Natural killer cell (primary cell): ENCODE data around the gene SRGN. TPM values are rescaled to one million over a fixed set of nuclear protein-coding genes. Genes with fewer than 3 reads are reported as not detected.

Experiments used
- ATAC-seq, 3 donors: fragments of 150-1000 bp in 2 of 3; fragments of 200-7000 bp in 1 of 3; cut with Tn5 transposase; 1 replicate in 1 of 3; 2 replicates in 2 of 3; pipeline ENCODE4 v1.10.0; 2021; ENCODE audit warnings: mild to moderate bottlenecking in 2 of 3, moderate library complexity in 2 of 3
- DNase-seq, 2 donors: peaks; one replicate each; pipeline versions ENCODE4 v3.0.0 to v3.0.0-alpha.2; 2013 to 2021; ENCODE audit warnings: mixed read lengths in 1 of 2
- H3K27ac ChIP-seq: one replicate; pipeline ENCODE4 v1.5.1; 2013; ENCODE audit warnings: mild to moderate bottlenecking, low read length
- H3K27me3 ChIP-seq: one replicate; pipeline ENCODE4 v1.6.1; 2013; ENCODE audit warnings: low read length; ENCODE audit not compliant: control insufficient read depth, insufficient read depth
- H3K36me3 ChIP-seq: one replicate; pipeline ENCODE4 v1.6.1; 2013; ENCODE audit warnings: low read length; ENCODE audit not compliant: control insufficient read depth, insufficient read depth
- H3K4me1 ChIP-seq: one replicate; pipeline ENCODE4 v1.6.1; 2013; ENCODE audit warnings: low read length; ENCODE audit not compliant: control insufficient read depth, insufficient read depth
- H3K4me3 ChIP-seq: one replicate; pipeline ENCODE4 v1.5.1; 2013; ENCODE audit warnings: low read length
- H3K9me3 ChIP-seq: one replicate; pipeline ENCODE4 v1.6.1; 2013; ENCODE audit warnings: low read length; ENCODE audit not compliant: control insufficient read depth, insufficient read depth
- H3K27ac Mint-ChIP-seq, 2 donors: one replicate each; pipeline ENCODE4 v1.8.0; 2022; ENCODE audit warnings: mild to moderate bottlenecking in 2 of 2, mixed read lengths in 2 of 2, moderate library complexity in 1 of 2
- H3K27me3 Mint-ChIP-seq, 2 donors: one replicate each; pipeline ENCODE4 v1.8.0; 2022; ENCODE audit warnings: low read depth in 2 of 2, mixed read lengths in 2 of 2
- H3K36me3 Mint-ChIP-seq: one replicate; pipeline ENCODE4 v1.8.0; 2022; ENCODE audit warnings: mixed read lengths
- H3K4me1 Mint-ChIP-seq, 2 donors: one replicate each; pipeline ENCODE4 v1.8.0; 2022; ENCODE audit warnings: mixed read lengths in 2 of 2
- H3K4me3 Mint-ChIP-seq: one replicate; pipeline ENCODE4 v1.8.0; 2022; ENCODE audit warnings: mild to moderate bottlenecking, moderate library complexity, mixed read lengths
- H3K9me3 Mint-ChIP-seq, 2 donors: one replicate each; pipeline ENCODE4 v1.8.0; 2022; ENCODE audit warnings: mixed read lengths in 2 of 2
- CTCF ChIP-seq: fragments of 200-600 bp; IDR thresholded peaks from one replicate; pipeline ENCODE4 v1.8.0; 2022; ENCODE audit warnings: antibody characterized with exemption
- WGBS: methylation state at CpG from one replicate; pipeline ENCODE4 v1.1.7; 2013; ENCODE audit warnings: missing lambda C conversion rate; ENCODE audit not compliant: insufficient coverage; 5-methylcytosine and 5-hydroxymethylcytosine counted together
- intact Hi-C: fragments of 100-400 bp; cut with micrococcal nuclease; formaldehyde crosslinking; loops from one replicate; pipeline ENCODE4 v1.14.2; 2022
- total RNA-seq, 4 donors: library from RNA; stranded (reverse); fragments of 120-200 nt in 1 of 4; gene quantifications; one replicate each; pipeline versions ENCODE4 v1.2.3 to v1.2.4, GENCODE V29; 2013 to 2022

The SRGN gene
- total RNA-seq, 3 donors from 2014 or later (not counting 1 experiment from before 2014, with no cell fraction given), result 636 to 954 (median 778) TPM

- H3K36me3 Mint-ChIP-seq, result no peaks in the 10 kb centered on the region
- peaks cover 2 to 6% of the 10 kb centered on the region in 2 donors for H3K4me1 Mint-ChIP-seq
- Histone ChIP-seq H3K4me3 (no peak overlapping the region), H3K27ac (no peak overlapping the region), H3K4me1 (peaks cover 6% of the 10 kb centered on the region), H3K9me3 (no peaks in the 10 kb centered on the region), H3K36me3 (no peaks in the 10 kb centered on the region), H3K27me3 (no peaks in the 10 kb centered on the region)
- H3K4me3 Mint-ChIP-seq, result no peak overlapping the region
- no peaks in the 10 kb centered on the region for H3K27me3 Mint-ChIP-seq
- 67% methylated on average over 2 of the region's 2 CpGs for WGBS
- H3K9me3 Mint-ChIP-seq, result no peaks in the 10 kb centered on the region
- DNase-seq (no peak), ATAC-seq (no peak)
- intact Hi-C loops, result no loop called here
- no peak overlapping the region for H3K27ac Mint-ChIP-seq
- no peak for TF ChIP-seq CTCF
Observed at GRCh38 chr10:69078311-69078710, 9.6 kb upstream of the SRGN start.

GRCh38 chr10:69080226-69080625 is 7.7 kb upstream of the SRGN start:
- no peak overlapping the region for H3K4me3 Mint-ChIP-seq
- Histone ChIP-seq H3K9me3 (no peaks in the 10 kb centered on the region), H3K4me3 (no peak overlapping the region), H3K36me3 (no peaks in the 10 kb centered on the region), H3K4me1 (no peaks in the 10 kb centered on the region), H3K27ac (no peak overlapping the region), H3K27me3 (no peaks in the 10 kb centered on the region)
- H3K36me3 Mint-ChIP-seq, result no peaks in the 10 kb centered on the region
- no peaks in the 10 kb centered on the region for H3K27me3 Mint-ChIP-seq
- no peaks in the 10 kb centered on the region for H3K9me3 Mint-ChIP-seq
- DNase-seq (no peak), ATAC-seq (peak in 1 of 3 donors; percentile 59)
- WGBS, result 74% methylated on average over 3 of the region's 4 CpGs
- no peak overlapping the region for H3K27ac Mint-ChIP-seq
- H3K4me1 Mint-ChIP-seq, result peaks cover 2 to 6% of the 10 kb centered on the region in 2 donors
- intact Hi-C loops, result no loop called here
- no peak for TF ChIP-seq CTCF

- no peaks in the 10 kb centered on the region for H3K9me3 ChIP-seq
- H3K36me3 ChIP-seq, result no peaks in the 10 kb centered on the region
- no peaks in the 10 kb centered on the region for H3K9me3 Mint-ChIP-seq
- H3K4me1 ChIP-seq, result peaks cover 26% of the 10 kb centered on the region
- peak overlapping the region; percentile 62 to 96 for H3K27ac Mint-ChIP-seq
- WGBS, result 66% methylated on average over 9 of the region's 9 CpGs
- H3K27me3 ChIP-seq, result no peaks in the 10 kb centered on the region
- peaks cover 5% of the 10 kb centered on the region for H3K36me3 Mint-ChIP-seq
- H3K27me3 Mint-ChIP-seq, result no peaks in the 10 kb centered on the region
- peak overlapping the region; percentile 18 for H3K27ac ChIP-seq
- intact Hi-C loops, result no loop called here
- TF ChIP-seq CTCF, result no peak
- peak overlapping the region; percentile 75 for H3K4me3 Mint-ChIP-seq
- peaks cover 50 to 55% of the 10 kb centered on the region in 2 donors for H3K4me1 Mint-ChIP-seq
- H3K4me3 ChIP-seq, result no peak overlapping the region
- DNase-seq, result no peak
- no peak for ATAC-seq
Observed at GRCh38 chr10:69086001-69086509, 1.8 kb upstream of the SRGN start.

- no peak for TF ChIP-seq CTCF
- no peaks in the 10 kb centered on the region for H3K36me3 ChIP-seq
- H3K4me3 ChIP-seq, result peak overlapping the region; percentile 53
- intact Hi-C loops, result loop anchor here (2.0 kb wide), 1 partner anchor 14 kb away; no protein-coding TSS in a partner anchor
- H3K27ac Mint-ChIP-seq, result peak overlapping the region; percentile 96
- peaks cover 44% of the 10 kb centered on the region for H3K4me1 ChIP-seq
- no peaks in the 10 kb centered on the region for H3K9me3 Mint-ChIP-seq
- no peaks in the 10 kb centered on the region for H3K9me3 ChIP-seq
- no peaks in the 10 kb centered on the region for H3K27me3 Mint-ChIP-seq
- no CpG with 5 or more reads among the region's 3 CpGs for WGBS
- H3K27me3 ChIP-seq, result no peaks in the 10 kb centered on the region
- peak overlapping the region; percentile 89 for H3K4me3 Mint-ChIP-seq
- ATAC-seq (peak in 1 of 3 donors; percentile 8), DNase-seq (peak in 1 of 2 donors; percentile 62)
- peak overlapping the region; percentile 100 for H3K27ac ChIP-seq
- peaks cover 5% of the 10 kb centered on the region for H3K36me3 Mint-ChIP-seq
- H3K4me1 Mint-ChIP-seq, result peaks cover 63 to 71% of the 10 kb centered on the region in 2 donors
Observed at GRCh38 chr10:69088471-69088769, 517 bp downstream of the SRGN start.
